Endodermal cell (in vitro differentiated cells): ENCODE measurements around the gene ETV6. TPM values are rescaled to one million over a fixed set of nuclear protein-coding genes. Genes with fewer than 3 reads are reported as not detected.

Experiments
- DNase-seq: peaks from one replicate; pipeline ENCODE4 v3.0.0-alpha.2; 2017
- H3K27ac ChIP-seq: 2 replicates; pipeline ENCODE4 v1.5.1; 2013; ENCODE audit warnings: mild to moderate bottlenecking, low read depth, low read length, moderate library complexity
- H3K27me3 ChIP-seq: 2 replicates; pipeline ENCODE4 v1.6.1; 2013; ENCODE audit warnings: mild to moderate bottlenecking, low read length, moderate library complexity; ENCODE audit not compliant: insufficient read depth, control insufficient read depth, poor library complexity, severe bottlenecking
- H3K36me3 ChIP-seq: 2 replicates; pipeline ENCODE4 v1.7.0; 2013; ENCODE audit warnings: mild to moderate bottlenecking, low read length, moderate library complexity; ENCODE audit not compliant: control insufficient read depth, insufficient read depth
- H3K4me1 ChIP-seq: one replicate; pipeline ENCODE4 v1.7.0; 2013; ENCODE audit warnings: low read length; ENCODE audit not compliant: control insufficient read depth, insufficient read depth
- H3K4me3 ChIP-seq: 2 replicates; pipeline ENCODE4 v1.5.1; 2013; ENCODE audit warnings: mild to moderate bottlenecking, low read length, moderate library complexity
- H3K9ac ChIP-seq: 2 replicates; pipeline ENCODE4 v1.6.1; 2013; ENCODE audit warnings: mild to moderate bottlenecking, low read length, moderate library complexity; ENCODE audit not compliant: poor library complexity, severe bottlenecking; ENCODE audit errors: extremely low read depth
- H3K9me3 ChIP-seq: 2 replicates; pipeline ENCODE4 v1.6.1; 2013; ENCODE audit warnings: mild to moderate bottlenecking, low read length, moderate library complexity; ENCODE audit not compliant: control insufficient read depth
- H3K27ac Mint-ChIP-seq: 2 replicates; pipeline ENCODE4 v1.8.0; 2020; ENCODE audit warnings: mixed read lengths
- H3K27me3 Mint-ChIP-seq: 2 replicates; pipeline ENCODE4 v1.8.0; 2021; ENCODE audit warnings: mild to moderate bottlenecking, mixed read lengths; ENCODE audit not compliant: insufficient read depth
- H3K36me3 Mint-ChIP-seq: 2 replicates; pipeline ENCODE4 v1.8.0; 2020; ENCODE audit warnings: low read depth, mixed read lengths
- H3K4me1 Mint-ChIP-seq: 2 replicates; pipeline ENCODE4 v1.8.0; 2020; ENCODE audit warnings: mixed read lengths
- H3K4me3 Mint-ChIP-seq: 2 replicates; pipeline ENCODE4 v1.8.0; 2020; ENCODE audit warnings: mild to moderate bottlenecking, moderate library complexity, mixed read lengths
- H3K9me3 Mint-ChIP-seq: 2 replicates; pipeline ENCODE4 v1.8.0; 2020; ENCODE audit warnings: mild to moderate bottlenecking, mixed read lengths
- WGBS, 2 experiments: methylation state at CpG; one replicate each; pipeline versions ENCODE4 v1.1.5 to v1.1.7; 2013; ENCODE audit warnings: missing lambda C conversion rate in 2 of 2, mixed read lengths in 1 of 2; ENCODE audit not compliant: insufficient coverage in 1 of 2, insufficient read length in 1 of 2; 5-methylcytosine and 5-hydroxymethylcytosine counted together
- total RNA-seq, 2 donors: library from RNA; stranded (reverse); fragmentation: NEBNext Ultra II Directional in 1 of 2; extraction: Animal tissue kit (Norgen Biotek cat#: 25700) in 1 of 2; gene quantifications; 2 replicates in 1 of 2; 3 replicates in 1 of 2; pipeline ENCODE4 v1.2.1, GENCODE V29; 2021
- TF ChIP-seq, protein P1 (sequence below): fragments of 200-600 bp; sonication (generic); conservative IDR thresholded peaks from 2 replicates; pipeline ENCODE4 v1.5.0; 2021; ENCODE audit warnings: antibody characterized with exemption, mild to moderate bottlenecking

ETV6 gene
- total RNA-seq, 2 donors from 2014 or later, result 9.3 to 22.1 TPM

DNA sequence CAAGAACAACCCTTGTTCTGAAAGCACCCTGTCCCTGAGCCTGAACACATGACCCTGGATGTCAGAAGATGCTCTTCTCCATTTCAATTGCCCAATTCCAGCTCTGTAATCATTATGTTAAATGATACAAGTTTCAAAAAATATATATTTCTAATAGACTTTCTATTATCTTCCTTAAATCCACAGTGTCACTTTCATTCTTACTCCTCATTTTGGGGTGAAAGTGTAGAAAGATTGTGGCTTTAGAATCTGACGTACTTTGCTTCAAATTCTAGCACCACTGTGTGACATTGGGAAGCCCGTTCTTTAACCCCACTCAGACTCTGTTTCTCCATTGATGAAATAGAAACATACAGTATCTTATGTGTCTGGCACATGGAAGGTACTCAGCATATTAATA lies 83.2 kb downstream of the ETV6 start:
- Mint-ChIP-seq H3K27me3 (no peaks in the 10 kb centered on the region), H3K4me3 (no peak overlapping the region), H3K9me3 (no peaks in the 10 kb centered on the region), H3K4me1 (peaks cover 27% of the 10 kb centered on the region), H3K36me3 (peaks cover 1% of the 10 kb centered on the region), H3K27ac (no peak overlapping the region)
- no peaks in the 10 kb centered on the region for H3K9me3 ChIP-seq
- H3K9ac ChIP-seq, result no peak overlapping the region
- no peak for DNase-seq
- TF ChIP-seq, protein P1, sequence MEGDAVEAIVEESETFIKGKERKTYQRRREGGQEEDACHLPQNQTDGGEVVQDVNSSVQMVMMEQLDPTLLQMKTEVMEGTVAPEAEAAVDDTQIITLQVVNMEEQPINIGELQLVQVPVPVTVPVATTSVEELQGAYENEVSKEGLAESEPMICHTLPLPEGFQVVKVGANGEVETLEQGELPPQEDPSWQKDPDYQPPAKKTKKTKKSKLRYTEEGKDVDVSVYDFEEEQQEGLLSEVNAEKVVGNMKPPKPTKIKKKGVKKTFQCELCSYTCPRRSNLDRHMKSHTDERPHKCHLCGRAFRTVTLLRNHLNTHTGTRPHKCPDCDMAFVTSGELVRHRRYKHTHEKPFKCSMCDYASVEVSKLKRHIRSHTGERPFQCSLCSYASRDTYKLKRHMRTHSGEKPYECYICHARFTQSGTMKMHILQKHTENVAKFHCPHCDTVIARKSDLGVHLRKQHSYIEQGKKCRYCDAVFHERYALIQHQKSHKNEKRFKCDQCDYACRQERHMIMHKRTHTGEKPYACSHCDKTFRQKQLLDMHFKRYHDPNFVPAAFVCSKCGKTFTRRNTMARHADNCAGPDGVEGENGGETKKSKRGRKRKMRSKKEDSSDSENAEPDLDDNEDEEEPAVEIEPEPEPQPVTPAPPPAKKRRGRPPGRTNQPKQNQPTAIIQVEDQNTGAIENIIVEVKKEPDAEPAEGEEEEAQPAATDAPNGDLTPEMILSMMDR, result peak; percentile 10
- H3K4me3 ChIP-seq, result no peak overlapping the region
- H3K27me3 ChIP-seq, result no peaks in the 10 kb centered on the region
- H3K36me3 ChIP-seq, result no peaks in the 10 kb centered on the region
- no peak overlapping the region for H3K27ac ChIP-seq
- 100% methylated on average over 2 of the region's 2 CpGs; no CpG with 5 or more reads in 1 of the 2 experiments for WGBS, 2 experiments
- H3K4me1 ChIP-seq, result peaks cover 5% of the 10 kb centered on the region

DNA sequence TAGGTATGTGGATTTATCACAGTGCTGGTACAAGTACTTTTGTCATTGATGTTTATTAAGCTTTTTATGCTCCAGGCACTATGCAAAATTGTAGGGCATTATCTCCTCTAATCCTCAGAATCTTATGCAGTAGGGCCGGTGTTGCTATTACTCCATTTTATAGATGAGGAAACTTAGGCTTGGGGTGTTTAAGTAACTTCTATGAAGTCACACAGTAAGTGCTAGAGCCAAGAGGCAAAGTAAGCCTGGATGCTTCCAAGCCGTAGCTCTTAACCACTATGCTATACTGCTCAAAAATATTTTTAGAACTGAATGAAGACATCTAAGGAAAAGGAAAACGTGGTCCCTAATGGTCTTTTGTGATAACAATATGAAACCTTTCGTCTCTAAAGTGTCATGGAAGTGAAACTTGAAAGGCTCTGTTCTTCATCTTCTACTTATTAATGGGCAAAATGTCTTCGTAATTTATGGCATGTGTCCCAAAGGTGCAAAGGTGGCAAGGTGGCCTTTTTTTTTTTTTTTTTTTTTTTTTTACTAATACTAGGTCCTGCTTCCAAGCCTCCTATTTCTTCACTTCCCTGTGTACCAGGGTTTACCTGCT lies 85.2 kb downstream of the ETV6 start:
- peaks cover 15% of the 10 kb centered on the region for H3K4me1 Mint-ChIP-seq
- no peaks in the 10 kb centered on the region for H3K36me3 Mint-ChIP-seq
- no peaks in the 10 kb centered on the region for H3K4me1 ChIP-seq
- H3K9me3 ChIP-seq, result no peaks in the 10 kb centered on the region
- no peaks in the 10 kb centered on the region for H3K36me3 ChIP-seq
- no peak overlapping the region for H3K27ac ChIP-seq
- H3K4me3 ChIP-seq, result no peak overlapping the region
- H3K9ac ChIP-seq, result no peak overlapping the region
- no peak overlapping the region for H3K4me3 Mint-ChIP-seq
- DNase-seq, result no peak
- H3K27me3 Mint-ChIP-seq, result no peaks in the 10 kb centered on the region
- TF ChIP-seq, protein P1, result no peak
- H3K27me3 ChIP-seq, result no peaks in the 10 kb centered on the region
- no peak overlapping the region for H3K27ac Mint-ChIP-seq
- 95 to 100% methylated on average over 2 to 5 of the region's 5 CpGs for WGBS, 2 experiments
- no peaks in the 10 kb centered on the region for H3K9me3 Mint-ChIP-seq

DNA sequence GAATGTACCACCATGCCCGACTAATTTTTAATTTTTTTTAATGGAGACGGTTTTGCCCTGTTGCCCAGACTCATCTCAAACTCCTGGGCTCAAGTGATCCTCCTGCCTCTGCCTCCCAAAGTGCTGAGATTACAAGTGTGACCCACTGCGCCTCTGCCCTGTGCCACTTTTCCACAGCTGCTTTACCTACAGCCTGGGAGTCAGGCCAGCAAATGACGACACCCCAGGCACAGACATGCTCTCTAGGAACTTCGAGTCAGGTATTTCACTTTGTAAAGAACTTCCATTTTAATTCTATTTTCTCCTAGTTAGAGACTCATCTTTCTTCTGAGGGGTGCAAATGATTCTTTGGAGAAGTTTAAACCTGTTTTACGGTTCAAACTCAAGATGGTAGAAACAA lies 89.0 kb downstream of the ETV6 start:
- Histone ChIP-seq H3K36me3 (no peaks in the 10 kb centered on the region), H3K27me3 (no peaks in the 10 kb centered on the region), H3K4me1 (no peaks in the 10 kb centered on the region), H3K9me3 (no peaks in the 10 kb centered on the region), H3K4me3 (no peak overlapping the region), H3K27ac (no peak overlapping the region), H3K9ac (no peak overlapping the region)
- TF ChIP-seq, protein P1, result no peak
- no peak for DNase-seq
- Mint-ChIP-seq H3K4me3 (no peak overlapping the region), H3K27ac (no peak overlapping the region), H3K27me3 (no peaks in the 10 kb centered on the region), H3K36me3 (no peaks in the 10 kb centered on the region), H3K9me3 (no peaks in the 10 kb centered on the region), H3K4me1 (peaks cover 21% of the 10 kb centered on the region)
- WGBS, 2 experiments, result 89% methylated on average over 3 to 6 of the region's 6 CpGs
